ENCODE results near the gene DVL2.

DVL2 gene

DNA sequence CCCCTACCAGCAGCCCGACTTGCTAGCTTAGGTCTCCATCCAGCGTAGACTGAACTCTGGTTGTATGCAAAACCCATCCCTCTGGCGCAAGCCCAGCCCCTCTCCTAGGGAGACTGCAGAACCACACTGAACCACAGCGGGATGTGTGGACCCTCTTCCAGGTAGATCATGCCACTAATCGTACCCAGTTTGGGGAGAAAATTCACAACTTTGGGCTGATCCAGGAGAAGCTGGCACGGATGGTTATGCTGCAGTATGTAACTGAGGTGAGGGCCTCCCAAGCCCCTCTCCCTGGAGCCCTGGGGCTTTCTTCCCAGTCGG lies 11.4 kb downstream of the DVL2 start:
- Histone ChIP-seq H3K27me3 (ENCODE audit: insufficient read depth, low read length) (no peaks in the 10 kb centered on the region), H3K4me1 (ENCODE audit: insufficient read depth, low read length) (peaks cover 18% of the 10 kb centered on the region; the same call in 1 of the 2 replicates), H3K36me3 (ENCODE audit: insufficient read depth, low read length) (peaks cover 68% of the 10 kb centered on the region), H3K9me3 (ENCODE audit: insufficient read depth, low read depth, low read length) (no peaks in the 10 kb centered on the region), H3K27ac (ENCODE audit: low read depth, low read length) (no peak overlapping the region), H3K9ac (ENCODE audit: low read depth, low read length) (no peak overlapping the region), H3K4me3 (ENCODE audit: low read length) (no peak overlapping the region)
- WGBS, result 93% methylated on average over 7 of the region's 7 CpGs

DNA sequence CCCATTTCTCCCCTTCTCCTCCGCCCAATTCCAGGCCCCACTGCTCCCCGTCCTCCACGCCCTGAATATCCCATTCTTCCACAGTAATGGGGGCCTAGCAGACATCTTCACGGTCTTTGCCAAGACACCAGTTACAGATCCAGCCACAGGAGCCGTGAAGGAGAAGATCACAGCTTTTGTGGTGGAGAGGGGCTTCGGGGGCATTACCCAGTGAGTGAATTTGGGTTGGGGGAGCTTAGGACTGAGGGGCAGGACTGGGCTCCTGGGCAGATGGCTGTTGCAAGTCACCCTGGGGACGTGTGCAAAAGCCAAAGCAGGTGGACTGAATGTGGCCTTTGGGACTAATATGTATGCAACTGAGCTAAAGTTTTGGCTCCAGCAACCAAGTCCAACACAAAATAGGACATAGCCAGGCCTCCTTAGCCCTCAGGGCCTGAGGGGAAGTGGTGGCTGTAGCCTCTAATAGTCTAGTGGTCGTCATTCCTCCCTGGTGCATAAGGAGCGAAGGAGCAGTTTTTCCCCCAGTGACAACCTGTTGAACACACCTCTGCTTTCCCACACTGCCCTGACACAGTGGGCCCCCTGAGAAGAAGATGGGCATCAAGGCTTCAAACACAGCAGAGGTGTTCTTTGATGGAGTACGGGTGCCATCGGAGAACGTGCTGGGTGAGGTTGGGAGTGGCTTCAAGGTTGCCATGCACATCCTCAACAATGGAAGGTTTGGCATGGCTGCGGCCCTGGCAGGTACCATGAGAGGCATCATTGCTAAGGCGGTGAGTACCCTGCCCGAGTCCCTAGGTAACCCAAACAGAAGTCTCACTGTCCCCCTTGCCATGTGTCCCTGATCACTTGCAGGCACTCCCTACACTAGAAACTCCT lies 12.0 kb downstream of the DVL2 start:
- WGBS, result 94% methylated on average over 15 of the region's 15 CpGs
- no peak overlapping the region for H3K4me3 ChIP-seq (ENCODE audit: low read length)
- peaks cover 21% of the 10 kb centered on the region; the same call in 1 of the 2 replicates for H3K4me1 ChIP-seq (ENCODE audit: insufficient read depth, low read length)
- H3K27me3 ChIP-seq (ENCODE audit: insufficient read depth, low read length), result no peaks in the 10 kb centered on the region
- no peaks in the 10 kb centered on the region for H3K9me3 ChIP-seq (ENCODE audit: insufficient read depth, low read depth, low read length)
- H3K27ac ChIP-seq (ENCODE audit: low read depth, low read length), result no peak overlapping the region
- H3K9ac ChIP-seq (ENCODE audit: low read depth, low read length), result no peak overlapping the region
- peaks cover 62% of the 10 kb centered on the region for H3K36me3 ChIP-seq (ENCODE audit: insufficient read depth, low read length)

DNA sequence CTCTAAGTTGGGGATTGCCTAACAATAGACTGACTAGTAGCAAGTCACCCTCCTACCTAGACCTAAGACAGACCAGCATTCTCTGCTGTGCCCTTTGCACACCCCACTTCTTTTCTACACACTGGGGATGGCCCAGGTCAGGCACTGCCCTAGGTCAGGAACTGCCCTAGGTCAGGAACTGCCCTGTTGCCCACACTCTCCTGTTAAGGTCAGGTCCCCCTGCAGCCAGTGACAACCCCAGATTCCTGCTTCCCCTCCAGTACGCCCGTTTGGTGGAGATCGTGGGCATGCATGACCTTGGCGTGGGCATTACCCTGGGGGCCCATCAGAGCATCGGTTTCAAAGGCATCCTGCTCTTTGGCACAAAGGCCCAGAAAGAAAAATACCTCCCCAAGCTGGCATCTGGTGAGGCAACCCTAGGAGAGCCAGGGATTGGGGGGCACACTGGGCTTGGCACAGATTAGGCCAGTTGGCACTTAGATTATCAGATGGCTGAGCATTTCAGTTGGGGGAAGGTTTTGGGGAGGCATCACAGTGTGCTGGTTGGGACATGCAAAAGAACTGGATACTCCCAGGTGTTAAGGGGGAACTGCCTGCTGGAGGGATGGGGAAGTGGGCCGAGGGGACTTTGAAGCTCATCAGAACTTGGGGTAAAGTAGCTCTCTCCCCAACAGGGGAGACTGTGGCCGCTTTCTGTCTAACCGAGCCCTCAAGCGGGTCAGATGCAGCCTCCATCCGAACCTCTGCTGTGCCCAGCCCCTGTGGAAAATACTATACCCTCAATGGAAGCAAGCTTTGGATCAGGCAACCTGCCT lies 12.8 kb downstream of the DVL2 start:
- 97% methylated on average over 10 of the region's 10 CpGs for WGBS
- peak overlapping the region; percentile 5; the same call in 1 of the 2 replicates for H3K27ac ChIP-seq (ENCODE audit: low read depth, low read length)
- H3K36me3 ChIP-seq (ENCODE audit: insufficient read depth, low read length), result peaks cover 54% of the 10 kb centered on the region
- H3K9me3 ChIP-seq (ENCODE audit: insufficient read depth, low read depth, low read length), result no peaks in the 10 kb centered on the region
- H3K4me1 ChIP-seq (ENCODE audit: insufficient read depth, low read length), result peaks cover 21% of the 10 kb centered on the region; the same call in 1 of the 2 replicates
- peak overlapping the region; percentile 81; the same call in 1 of the 2 replicates for H3K4me3 ChIP-seq (ENCODE audit: low read length)
- no peak overlapping the region for H3K9ac ChIP-seq (ENCODE audit: low read depth, low read length)
- H3K27me3 ChIP-seq (ENCODE audit: insufficient read depth, low read length), result no peaks in the 10 kb centered on the region

DNA sequence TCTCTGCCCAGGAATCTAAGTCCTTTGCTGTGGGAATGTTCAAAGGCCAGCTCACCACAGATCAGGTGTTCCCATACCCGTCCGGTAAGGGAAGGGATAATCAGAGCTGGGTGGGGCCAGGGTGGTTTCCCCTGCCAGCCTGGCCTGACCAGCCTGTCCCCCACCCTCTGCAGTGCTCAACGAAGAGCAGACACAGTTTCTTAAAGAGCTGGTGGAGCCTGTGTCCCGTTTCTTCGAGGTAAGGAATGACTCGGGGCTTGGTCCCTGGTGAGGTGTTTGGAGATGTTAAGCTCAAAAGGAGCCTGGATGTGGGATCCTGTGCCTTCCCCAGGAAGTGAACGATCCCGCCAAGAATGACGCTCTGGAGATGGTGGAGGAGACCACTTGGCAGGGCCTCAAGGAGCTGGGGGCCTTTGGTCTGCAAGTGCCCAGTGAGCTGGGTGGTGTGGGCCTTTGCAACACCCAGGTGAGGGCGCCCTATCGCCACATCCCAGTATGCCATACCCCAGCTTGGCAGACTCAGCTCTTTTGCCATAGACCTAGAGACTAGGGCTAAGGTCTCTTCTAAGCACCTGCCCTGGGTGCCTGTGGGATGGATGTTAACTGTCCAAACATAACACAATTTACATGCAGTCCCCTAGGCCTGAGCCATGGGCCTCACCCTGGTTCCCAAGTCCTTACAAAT lies 13.6 kb downstream of the DVL2 start:
- Histone ChIP-seq H3K4me3 (ENCODE audit: low read length) (peak overlapping the region; percentile 81), H3K36me3 (ENCODE audit: insufficient read depth, low read length) (peaks cover 46% of the 10 kb centered on the region), H3K9ac (ENCODE audit: low read depth, low read length) (peak overlapping the region; percentile 90), H3K4me1 (ENCODE audit: insufficient read depth, low read length) (peaks cover 21% of the 10 kb centered on the region; the same call in 1 of the 2 replicates), H3K9me3 (ENCODE audit: insufficient read depth, low read depth, low read length) (no peaks in the 10 kb centered on the region), H3K27me3 (ENCODE audit: insufficient read depth, low read length) (no peaks in the 10 kb centered on the region), H3K27ac (ENCODE audit: low read depth, low read length) (peak overlapping the region; percentile 78)
- WGBS, result 50% methylated on average over 11 of the region's 11 CpGs

DNA sequence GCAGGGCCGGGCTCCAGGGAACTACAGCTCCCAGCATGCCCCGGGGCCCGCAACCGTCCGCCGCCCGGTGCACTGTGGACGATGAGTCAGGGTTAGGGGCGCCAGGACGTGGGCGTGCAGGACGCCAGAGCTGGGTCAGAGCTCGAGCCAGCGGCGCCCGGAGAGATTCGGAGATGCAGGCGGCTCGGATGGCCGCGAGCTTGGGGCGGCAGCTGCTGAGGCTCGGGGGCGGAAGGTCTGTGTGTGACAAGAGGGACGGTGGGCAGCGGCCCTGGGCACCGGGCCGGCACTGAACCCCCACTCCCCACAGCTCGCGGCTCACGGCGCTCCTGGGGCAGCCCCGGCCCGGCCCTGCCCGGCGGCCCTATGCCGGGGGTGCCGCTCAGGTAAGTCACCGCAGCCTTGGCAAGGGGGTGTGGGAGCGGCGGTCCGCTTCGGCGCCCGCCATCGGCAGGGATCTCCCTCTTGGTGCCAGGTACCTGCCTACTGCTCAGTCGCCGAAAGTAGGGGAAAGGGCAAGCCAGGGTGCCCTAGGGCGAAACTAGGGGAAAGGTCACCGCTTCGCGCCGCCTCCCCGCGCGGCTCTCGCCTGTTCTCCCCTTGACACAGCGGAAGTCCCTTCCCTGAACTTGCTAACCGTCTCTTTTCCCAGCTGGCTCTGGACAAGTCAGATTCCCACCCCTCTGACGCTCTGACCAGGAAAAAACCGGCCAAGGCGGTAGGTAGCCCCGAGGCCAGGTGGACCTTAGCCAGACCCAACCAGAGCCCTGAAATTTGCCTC lies 14.3 kb downstream of the DVL2 start, which contains the start of the genes ACADVL and DLG4:
TSS of gene ACADVL (plus strand) at position 127 of the 781 bp plus-strand sequence. CDS start at position 174, 47 bp downstream.
TSS of gene DLG4 (minus strand) at position 25 of the 781 bp plus-strand sequence.
- Histone ChIP-seq H3K36me3 (ENCODE audit: insufficient read depth, low read length) (peaks cover 39% of the 10 kb centered on the region), H3K9me3 (ENCODE audit: insufficient read depth, low read depth, low read length) (no peaks in the 10 kb centered on the region), H3K27me3 (ENCODE audit: insufficient read depth, low read length) (no peaks in the 10 kb centered on the region), H3K9ac (ENCODE audit: low read depth, low read length) (peak within 1 kb of the TSS; percentile 90), H3K4me3 (ENCODE audit: low read length) (peak within 1 kb of the TSS; percentile 81), H3K27ac (ENCODE audit: low read depth, low read length) (peak within 1 kb of the TSS; percentile 78), H3K4me1 (ENCODE audit: insufficient read depth, low read length) (peaks cover 21% of the 10 kb centered on the region; the same call in 1 of the 2 replicates)
- under 1% methylated on average over 63 of the region's 63 CpGs for WGBS

DNA sequence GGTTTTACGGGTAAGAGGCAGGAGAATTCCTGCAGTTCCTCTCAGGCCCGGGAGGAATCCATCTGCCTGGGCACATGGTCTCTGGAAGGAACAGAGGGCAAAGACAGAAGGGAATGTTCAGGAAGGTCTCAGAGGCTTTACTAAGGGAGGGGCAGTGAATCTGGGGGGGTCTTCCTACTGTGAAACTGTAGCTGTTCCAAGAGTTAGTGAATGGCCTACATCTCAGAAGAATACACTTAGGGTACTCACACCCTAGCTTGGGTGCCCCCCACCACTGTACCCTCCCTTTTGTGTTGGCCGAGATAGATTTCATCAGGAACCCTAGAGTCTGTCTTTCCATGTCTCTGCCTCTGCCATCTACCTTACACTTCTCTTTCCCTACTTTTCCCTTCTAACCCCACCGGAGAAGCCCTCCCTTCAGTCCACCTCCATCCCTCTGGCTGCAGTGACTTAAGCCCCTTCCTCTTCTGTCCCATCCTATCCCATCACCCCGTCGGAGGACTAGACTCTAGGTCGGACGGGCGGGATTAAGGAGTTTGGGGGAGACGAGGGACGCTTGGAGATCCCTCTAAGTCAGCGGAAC lies 15.0 kb downstream of the DVL2 start:
- Histone ChIP-seq H3K27me3 (ENCODE audit: insufficient read depth, low read length) (no peaks in the 10 kb centered on the region), H3K9ac (ENCODE audit: low read depth, low read length) (peak overlapping the region; percentile 90; the same call in 1 of the 2 replicates), H3K27ac (ENCODE audit: low read depth, low read length) (no peak overlapping the region), H3K4me3 (ENCODE audit: low read length) (peak overlapping the region; percentile 81), H3K4me1 (ENCODE audit: insufficient read depth, low read length) (peaks cover 21% of the 10 kb centered on the region; the same call in 1 of the 2 replicates), H3K9me3 (ENCODE audit: insufficient read depth, low read depth, low read length) (no peaks in the 10 kb centered on the region), H3K36me3 (ENCODE audit: insufficient read depth, low read length) (peaks cover 33% of the 10 kb centered on the region)
- 26% methylated on average over 12 of the region's 12 CpGs for whole genome bisulfite sequencing

DNA sequence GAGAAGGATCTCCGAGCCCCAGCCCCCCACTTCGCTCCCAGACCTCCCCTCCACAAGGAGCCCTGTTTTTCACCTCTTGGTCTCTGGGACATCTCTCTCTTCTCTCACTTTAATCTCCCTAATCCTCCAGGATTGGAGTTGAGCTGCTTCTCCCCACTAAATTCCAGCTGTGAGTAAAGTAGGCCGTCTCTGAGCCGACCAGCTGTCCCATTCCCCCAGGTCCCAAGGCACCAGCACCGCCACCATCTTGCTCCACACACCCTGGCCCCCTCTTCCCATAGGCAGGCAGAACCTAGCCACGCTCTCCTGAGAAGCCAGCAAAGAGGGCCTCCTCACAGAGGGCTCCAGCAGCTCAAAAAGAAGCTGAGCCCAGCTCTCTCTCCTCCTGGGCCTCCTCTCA lies 15.6 kb downstream of the DVL2 start:
- peaks cover 28% of the 10 kb centered on the region for H3K36me3 ChIP-seq (ENCODE audit: insufficient read depth, low read length)
- H3K9me3 ChIP-seq (ENCODE audit: insufficient read depth, low read depth, low read length), result no peaks in the 10 kb centered on the region
- H3K4me3 ChIP-seq (ENCODE audit: low read length), result no peak overlapping the region
- 71% methylated on average over 6 of the region's 6 CpGs for WGBS
- H3K9ac ChIP-seq (ENCODE audit: low read depth, low read length), result no peak overlapping the region
- H3K27ac ChIP-seq (ENCODE audit: low read depth, low read length), result no peak overlapping the region
- H3K4me1 ChIP-seq (ENCODE audit: insufficient read depth, low read length), result peaks cover 21% of the 10 kb centered on the region; the same call in 1 of the 2 replicates
- H3K27me3 ChIP-seq (ENCODE audit: insufficient read depth, low read length), result no peaks in the 10 kb centered on the region

DNA sequence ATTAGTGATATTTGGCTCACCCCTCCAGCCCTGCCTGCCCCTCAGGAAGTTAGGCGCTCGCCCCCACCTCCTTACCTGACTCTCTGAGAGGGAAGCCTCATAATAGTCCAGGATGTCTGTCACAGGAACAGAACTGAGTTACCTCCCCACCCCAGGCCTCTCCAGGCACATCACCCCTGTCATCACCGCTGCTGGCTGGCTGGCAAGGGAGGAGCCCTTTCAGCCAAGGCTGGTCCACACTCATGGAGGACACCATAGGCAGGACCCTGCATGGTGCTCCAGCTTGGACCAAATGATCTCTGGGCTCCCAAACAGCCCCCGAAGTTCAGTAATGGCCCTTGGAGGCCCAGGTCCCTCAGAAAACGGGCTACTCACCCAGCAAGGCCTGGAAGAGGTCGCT lies 16.2 kb downstream of the DVL2 start:
- Histone ChIP-seq H3K4me1 (ENCODE audit: insufficient read depth, low read length) (peaks cover 26% of the 10 kb centered on the region; the same call in 1 of the 2 replicates), H3K36me3 (ENCODE audit: insufficient read depth, low read length) (peaks cover 22% of the 10 kb centered on the region), H3K9me3 (ENCODE audit: insufficient read depth, low read depth, low read length) (no peaks in the 10 kb centered on the region), H3K4me3 (ENCODE audit: low read length) (peak overlapping the region; percentile 54), H3K27ac (ENCODE audit: low read depth, low read length) (peak overlapping the region; percentile 9; the same call in 1 of the 2 replicates), H3K9ac (ENCODE audit: low read depth, low read length) (peak overlapping the region; percentile 47; the same call in 1 of the 2 replicates), H3K27me3 (ENCODE audit: insufficient read depth, low read length) (no peaks in the 10 kb centered on the region)
- 81% methylated on average over 6 of the region's 6 CpGs for WGBS

DNA sequence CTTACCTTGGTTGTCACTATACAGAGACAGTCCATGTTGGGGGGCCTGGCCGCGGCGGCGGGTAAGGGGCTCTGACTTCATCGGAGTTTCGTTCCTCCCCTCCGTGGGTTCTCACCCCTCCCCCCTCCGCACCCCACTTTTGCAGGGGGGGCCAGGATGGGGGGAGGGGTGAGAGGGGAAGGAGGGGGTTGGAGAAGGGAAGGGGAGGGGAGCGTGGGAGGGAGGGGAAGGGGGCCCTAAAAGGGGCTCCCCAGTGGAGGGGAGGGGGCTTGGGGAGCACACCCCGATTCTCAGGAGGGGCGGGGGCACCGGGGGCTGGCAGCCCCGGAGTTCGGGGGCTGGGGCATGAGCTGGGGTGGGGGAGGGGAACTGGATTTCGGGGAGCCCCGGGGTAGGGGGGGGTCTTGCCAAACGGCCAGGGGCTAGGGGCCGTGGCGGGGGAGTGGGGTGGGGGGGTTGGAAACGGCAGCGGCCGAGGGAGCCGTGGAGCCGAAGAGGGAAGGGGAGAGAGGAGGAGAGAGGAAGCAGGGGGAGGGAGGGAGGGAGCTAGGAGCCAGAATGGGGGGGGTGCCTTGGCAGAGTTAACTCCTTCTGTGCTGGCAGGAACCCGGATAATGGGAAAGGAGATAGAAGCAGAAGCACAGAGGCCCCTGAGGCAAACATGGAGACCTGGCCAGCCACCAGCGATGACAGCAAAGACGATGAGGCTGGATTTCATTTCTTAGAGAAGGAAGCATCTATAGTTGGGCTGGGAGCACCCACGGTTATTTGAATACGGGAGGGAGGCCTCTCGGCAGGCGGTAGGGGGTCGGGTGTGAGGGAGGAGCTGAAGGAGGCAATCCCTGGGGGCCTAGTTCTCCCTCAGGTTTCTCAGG lies 17.0 kb downstream of the DVL2 start:
- H3K27me3 ChIP-seq (ENCODE audit: insufficient read depth, low read length), result no peaks in the 10 kb centered on the region
- peak overlapping the region; percentile 9; the same call in 1 of the 2 replicates for H3K27ac ChIP-seq (ENCODE audit: low read depth, low read length)
- H3K4me3 ChIP-seq (ENCODE audit: low read length), result peak overlapping the region; percentile 54
- H3K9ac ChIP-seq (ENCODE audit: low read depth, low read length), result peak overlapping the region; percentile 47; the same call in 1 of the 2 replicates
- peaks cover 14% of the 10 kb centered on the region for H3K36me3 ChIP-seq (ENCODE audit: insufficient read depth, low read length)
- peaks cover 27% of the 10 kb centered on the region; the same call in 1 of the 2 replicates for H3K4me1 ChIP-seq (ENCODE audit: insufficient read depth, low read length)
- H3K9me3 ChIP-seq (ENCODE audit: insufficient read depth, low read depth, low read length), result no peaks in the 10 kb centered on the region
- 3% methylated on average over 27 of the region's 32 CpGs for WGBS
